HG03457 (cell line): ENCODE measurements around the gene JADE3.

Source experiments
- ATAC-seq: cut with Tn5 transposase; IDR thresholded peaks from one replicate; pipeline ENCODE4 v1.9.1; 2021; ENCODE audit warnings: moderate number of reproducible peaks; ENCODE audit not compliant: unreplicated experiment

JADE3 gene

DNA sequence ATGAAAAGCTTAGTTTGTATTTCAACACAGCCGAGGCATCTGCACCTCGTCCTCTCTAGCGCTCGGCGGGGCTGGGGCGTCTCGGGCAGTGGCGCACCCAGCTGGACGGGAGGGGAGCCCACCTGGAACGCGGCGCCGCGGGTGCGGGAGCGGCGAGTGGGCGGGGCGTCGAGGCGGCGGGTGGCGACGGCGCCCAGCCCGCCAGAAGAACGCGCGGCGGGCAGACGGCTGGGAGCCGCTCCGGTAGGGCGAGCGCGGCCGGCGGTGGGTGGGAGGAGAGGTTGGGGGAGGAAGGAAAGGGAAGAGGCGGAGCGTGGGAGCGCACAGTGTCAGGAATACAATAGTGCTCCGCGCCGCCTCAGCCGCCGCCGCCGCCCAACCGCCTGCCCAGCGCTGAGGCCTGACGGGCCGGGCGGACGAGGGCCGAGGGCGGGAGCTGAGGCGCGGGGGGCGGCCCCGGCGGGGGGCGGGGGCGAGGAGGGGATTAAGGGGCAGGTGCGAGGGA lies at the start of gene JADE3:
Gene JADE3 (plus strand): TSS at position 324 of the 505 bp plus-strand sequence. CDS start 72,474 bp downstream, outside the sequence.
- no peak for ATAC-seq

DNA sequence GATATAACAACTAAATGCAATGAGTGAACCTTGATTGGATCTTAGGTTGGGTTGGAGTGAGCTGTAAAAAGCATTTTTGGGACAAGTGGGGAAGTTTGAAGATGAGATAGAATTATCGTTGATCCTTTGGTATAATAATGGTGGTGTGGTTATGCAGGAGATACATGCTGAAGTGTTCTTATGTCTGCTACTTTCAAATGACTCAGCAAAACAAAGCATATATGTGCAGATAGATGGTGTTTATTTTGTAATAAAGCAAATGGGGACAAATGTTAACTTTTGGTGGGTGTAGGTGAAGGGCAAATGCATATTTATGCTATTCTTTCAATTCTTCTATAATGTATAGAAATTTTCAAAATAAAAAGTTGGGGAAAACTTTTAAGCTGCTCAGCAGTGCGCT lies 49.1 kb upstream of the JADE3 start:
- no peak for ATAC-seq

DNA sequence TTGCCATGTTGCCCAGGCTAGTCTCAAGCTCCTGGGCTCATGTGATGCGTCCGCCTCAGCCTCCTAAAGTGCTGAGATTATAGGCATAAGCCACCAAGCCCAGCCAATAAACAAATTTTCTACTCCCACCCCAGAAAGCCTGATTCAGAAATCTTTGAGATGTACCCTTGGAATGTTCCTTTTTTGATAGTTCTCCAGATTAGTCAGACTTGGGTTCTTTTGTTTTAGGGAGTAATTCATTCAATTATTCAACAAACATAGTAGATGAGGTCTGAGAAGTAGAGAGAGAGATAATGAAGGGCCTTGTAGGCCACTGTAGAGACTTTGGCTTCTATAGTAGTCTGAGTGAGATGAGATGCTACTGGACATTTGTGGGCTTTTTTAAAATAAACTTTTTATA lies 47.6 kb upstream of the JADE3 start:
- no peak for ATAC-seq

DNA sequence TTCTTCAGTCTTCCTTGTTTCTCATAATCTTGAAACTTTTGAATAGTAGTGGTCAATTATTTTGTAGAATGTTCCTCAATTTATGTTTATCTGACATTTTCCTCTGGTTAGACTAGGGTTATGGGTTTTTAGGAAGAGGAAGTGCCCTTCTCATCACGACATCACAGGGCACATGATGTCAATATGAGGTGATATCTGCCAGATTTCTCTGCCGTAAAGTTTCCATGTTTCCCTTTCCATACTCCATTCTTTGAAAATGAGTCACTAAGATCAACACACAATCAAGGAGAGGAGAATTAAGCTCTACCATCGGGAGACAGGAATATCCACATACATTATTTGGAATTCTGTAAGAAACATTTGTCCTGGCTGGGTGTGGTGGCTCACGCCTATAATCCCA lies 46.9 kb upstream of the JADE3 start:
- no peak for ATAC-seq

DNA sequence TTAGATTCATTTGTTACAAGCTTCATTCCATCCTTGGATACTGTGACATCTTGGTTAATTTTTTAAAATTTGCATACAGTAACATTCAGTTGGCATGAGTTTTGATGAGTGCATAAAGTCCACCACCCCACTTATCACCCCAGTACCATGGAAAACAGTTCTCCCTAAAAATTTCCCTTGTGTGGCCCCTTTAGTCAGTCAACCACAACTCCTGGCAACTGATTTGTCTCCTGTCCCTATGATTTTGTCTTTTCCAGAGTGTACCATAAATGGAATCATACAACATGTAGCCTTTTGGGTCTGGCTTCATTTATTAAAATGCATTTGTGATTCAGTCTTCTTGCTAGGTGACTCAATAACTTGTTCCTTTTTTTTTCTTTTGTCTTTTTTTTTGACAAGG lies 45.5 kb upstream of the JADE3 start:
- ATAC-seq, result no peak

DNA sequence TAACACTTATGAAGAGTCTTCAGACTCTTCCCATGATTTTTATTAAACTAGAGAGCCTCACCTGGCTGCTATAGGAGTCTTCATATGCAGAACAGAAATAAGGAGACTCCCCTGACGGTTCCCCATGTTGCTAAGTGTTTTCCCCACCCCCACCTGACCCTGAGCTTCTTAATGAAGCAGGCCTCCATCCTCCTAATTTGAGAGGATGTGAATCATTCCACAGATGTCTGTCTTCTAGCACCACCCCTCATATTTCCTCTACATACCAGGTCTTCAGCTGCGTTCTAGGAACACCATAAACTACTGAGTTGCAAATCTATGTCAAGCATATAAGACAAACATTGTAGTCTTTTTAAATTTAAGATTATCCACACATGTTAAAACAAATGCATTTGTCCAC lies 38.5 kb upstream of the JADE3 start:
- no peak for ATAC-seq

DNA sequence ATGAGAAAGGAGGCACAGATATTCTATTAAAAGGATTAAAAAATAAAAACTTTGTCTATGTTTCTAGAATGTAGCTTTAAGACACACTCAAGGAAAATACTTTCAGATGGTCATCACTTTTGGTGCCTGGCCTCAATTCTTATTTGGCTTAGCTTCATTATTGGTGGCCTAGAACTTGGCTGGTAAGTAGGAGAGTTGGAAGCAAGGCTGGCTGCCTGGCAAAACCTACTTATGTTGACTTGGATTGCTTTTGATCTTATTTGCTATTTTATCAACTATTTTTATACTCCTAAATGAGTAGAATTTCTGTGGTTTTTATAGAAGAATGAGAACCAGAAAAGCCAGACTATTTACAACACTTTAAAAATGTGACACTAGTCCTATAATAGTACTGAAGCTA lies 35.3 kb upstream of the JADE3 start:
- no peak for ATAC-seq

DNA sequence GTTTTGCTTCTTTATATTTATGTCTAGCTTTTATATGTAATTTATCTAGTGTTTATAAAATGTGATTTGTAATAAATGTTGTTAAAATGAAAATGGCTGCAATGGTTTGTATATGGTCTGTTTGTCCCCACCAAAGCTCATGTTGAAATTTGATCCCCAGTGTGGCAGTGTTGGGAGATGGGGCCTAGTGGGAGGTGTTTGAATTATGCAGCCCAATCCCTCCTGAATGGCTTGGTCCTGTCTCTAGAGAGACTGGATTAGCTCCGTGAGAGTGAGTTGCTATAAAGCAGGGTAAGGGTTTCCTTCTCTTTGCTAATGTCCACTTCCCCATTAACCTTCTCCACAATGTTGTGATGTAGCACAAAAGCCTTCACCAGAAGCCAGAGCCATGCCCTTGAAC lies 30.0 kb upstream of the JADE3 start:
- ATAC-seq, result no peak

DNA sequence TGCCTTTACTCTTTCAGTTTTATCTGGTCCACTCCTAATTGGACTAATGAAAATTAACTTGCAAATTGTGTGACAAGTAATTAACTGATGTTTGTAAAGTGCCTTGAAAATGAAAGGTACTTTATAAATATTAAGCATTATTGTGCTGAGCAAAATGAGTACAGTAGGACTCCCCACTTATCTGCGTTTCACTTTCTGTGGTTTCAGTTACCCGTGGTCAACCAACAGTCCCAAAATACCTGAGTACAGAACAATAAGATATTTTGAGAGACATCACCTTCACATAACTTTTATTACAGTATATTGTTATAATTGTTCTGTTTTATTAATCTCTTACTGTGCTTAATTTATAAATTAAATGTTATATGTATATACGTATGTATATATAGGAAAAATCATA lies 27.4 kb upstream of the JADE3 start:
- no peak for ATAC-seq

DNA sequence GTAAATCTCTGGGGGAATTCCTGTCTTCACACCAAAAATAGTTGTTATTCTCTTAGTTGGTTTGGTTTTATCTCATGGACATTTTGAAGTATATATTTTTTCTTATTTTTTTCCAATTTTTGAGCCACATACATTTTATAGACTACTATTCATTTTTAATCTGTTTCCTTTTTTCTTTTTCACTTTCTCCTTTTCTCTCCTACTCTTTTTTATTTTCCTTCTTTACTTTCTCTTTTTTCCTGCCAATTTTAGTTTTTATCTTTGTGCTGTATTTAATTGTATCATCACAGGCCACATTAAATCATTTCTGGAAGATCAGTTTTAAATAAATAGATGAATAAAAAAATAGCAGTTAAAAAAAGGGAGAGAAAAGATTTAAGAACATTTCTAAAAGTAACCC lies 14.0 kb upstream of the JADE3 start:
- ATAC-seq, result no peak

DNA sequence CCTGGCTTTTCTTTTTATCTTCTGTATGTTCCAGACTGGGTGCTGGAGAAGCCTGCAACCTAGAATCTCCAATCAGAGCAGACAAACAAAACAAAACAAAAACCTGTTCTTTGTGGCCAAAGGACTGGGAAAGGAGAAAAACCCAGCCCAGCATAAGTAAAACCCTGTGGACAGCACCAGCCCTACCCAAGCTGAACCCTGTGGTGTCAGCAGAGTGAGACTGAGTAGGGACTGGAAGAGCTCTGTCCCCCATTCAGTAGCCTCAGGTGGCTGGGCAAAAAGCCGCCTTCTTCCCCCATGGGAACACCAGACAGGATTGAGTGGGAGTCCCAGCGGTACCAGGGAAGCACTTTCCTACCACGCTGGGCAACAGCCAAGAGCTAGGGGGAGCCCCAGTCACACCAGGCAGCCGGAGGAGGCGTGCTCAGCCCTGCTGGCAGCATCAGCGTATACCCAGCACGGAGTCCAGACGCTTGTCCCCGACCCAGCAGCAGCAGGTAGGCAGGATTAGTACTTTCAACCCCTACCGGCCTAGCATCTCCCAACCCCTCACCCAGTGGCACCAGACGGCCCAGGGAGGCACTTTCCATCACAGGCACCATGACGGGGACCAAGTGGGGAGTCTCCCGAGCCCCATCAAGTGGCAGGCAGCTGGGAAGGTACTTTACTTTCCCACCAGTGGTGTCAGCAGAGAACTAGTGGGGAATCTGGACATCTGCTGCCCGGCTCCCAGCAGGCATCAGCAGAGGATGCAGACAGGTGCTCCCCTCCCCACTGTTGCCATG lies 8.6 kb upstream of the JADE3 start:
- no peak for ATAC-seq

DNA sequence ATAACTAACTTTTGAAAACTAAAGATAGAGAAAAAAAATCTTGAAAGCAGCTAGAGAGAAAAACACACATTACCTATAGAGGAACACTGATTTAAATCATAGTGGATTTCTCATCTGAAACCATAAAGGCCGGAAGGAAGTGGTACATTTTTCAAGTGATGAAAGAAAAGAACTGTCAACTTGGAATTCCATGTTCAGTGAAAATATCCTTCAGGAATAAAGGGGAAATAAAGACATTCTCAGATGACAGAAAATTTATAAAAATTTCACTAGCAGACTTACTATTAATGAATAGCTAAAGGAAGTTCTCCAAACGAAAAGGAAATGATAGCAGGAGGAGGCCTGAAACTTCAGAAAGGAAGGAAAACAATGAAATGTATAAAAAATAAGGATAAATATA lies 7.6 kb upstream of the JADE3 start:
- no peak for ATAC-seq

DNA sequence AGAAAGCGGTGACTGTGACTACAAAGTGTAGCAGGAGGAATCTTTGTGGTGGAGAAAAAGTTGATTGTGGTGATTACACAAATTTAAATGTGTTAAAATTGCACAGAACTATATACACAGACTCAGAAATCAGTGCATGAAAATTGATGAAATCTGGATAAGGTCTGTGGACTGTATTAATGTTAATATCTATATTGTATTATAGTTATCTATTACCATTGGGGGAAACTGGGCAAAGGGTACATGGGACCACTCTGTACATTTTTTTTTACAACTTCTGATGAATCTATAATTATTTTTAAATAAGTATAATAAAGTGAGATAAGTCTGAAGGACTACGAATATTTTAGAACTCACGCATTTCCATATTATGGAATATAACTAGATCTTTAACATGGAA lies 1.8 kb upstream of the JADE3 start:
- ATAC-seq, result no peak

DNA sequence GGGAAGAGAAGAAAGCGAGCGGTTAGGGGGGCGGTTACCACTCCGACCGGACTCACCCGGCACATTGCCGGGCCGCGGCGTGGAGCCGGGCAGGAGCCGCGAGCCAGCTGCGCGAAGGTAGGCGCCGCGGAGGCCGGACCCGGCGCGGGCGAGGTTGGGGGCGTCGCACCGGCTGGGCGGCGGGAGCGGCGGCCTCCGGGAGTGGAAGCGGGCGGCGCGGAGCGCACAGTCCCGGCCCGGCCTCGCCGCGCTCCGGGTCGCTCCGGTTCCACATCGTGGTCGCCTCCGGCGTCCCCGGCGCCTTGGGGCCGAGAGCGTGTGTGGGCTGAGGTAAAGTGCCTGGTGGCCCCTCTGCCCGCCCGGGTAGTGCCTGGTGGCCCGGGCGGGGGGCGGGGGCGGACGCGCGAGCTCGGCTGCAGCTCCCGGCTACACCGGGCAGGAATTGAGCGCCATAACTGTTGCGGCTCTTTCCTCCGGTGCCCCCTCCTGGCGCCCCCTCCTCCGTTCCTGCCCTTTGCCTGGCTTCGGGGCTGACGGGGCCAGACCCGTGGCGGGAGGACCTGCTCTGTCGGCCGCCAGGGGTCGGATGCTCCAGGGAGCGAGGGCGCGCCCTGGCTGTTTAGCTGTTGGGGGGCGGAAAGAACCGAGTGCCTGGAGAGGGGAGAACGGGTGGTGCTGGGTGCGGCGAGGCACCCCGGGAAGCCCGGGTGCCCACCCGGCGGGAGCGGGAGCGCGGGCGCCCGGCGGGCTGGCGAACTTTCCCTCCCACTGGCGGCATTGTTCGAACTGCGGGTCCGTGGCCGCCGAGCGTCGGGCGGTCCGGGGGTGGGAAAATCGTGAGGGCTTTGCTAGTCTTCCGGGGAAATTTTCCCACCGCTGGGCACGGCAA lies 626 bp downstream of the JADE3 start:
- ATAC-seq, result no peak

DNA sequence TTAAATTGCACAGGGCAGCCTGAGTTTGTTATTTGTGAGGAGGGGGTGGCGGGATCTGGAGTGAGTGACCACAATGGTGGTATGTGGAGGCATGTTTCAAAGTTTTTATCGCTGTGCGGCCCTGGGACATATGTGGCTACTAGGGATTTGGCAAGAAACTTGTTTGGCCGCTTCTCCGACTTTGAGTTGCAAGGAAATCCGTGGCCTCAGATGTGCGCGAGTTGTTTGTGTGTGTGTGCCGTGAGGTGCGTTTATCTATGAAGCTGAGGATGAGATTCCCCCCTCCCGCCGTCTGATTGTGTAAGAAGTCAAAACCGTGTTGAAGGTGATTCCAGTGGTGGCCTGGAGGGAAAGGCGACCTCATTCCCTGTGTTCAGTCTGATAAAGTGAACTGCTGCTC lies 1.4 kb downstream of the JADE3 start:
- no peak for ATAC-seq

DNA sequence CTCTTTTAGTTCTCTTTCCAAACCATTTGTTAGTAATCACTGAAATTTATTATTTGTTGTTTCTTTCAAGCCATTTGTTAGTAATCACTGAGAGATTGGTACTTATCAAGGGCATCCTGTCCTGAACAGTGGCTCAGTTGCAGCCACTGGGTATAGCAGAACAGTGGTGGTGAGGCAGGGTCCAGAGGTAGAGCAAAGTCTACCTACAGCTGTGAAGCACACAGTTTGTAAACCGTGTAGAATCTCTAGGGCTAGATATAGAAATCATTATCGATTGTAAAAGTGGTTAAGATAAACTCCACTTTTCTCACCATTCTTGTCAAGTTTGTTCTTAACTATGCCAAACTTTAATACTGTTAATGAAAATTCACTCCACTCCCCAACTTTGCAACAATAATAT lies 4.1 kb downstream of the JADE3 start:
- no peak for ATAC-seq

DNA sequence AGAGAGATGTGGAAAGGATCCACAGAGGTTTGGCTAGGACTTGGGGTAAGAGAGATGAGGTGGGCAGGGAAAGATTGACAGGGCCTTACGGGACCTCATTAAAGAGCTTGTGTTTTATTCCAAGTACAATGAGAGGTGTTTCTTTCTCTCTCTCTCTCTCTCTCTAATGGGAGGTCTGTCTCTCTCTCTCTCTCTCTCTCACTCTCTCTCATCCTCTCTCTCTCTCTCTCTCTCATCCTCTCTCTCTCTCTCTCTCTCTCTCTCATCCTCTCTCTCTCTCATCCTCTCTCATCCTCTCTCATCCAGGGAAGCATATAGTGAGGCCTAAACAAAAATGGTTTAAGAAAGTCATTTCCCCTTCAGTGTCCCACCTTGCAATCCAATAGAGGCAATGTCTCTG lies 5.4 kb downstream of the JADE3 start:
- ATAC-seq, result no peak

DNA sequence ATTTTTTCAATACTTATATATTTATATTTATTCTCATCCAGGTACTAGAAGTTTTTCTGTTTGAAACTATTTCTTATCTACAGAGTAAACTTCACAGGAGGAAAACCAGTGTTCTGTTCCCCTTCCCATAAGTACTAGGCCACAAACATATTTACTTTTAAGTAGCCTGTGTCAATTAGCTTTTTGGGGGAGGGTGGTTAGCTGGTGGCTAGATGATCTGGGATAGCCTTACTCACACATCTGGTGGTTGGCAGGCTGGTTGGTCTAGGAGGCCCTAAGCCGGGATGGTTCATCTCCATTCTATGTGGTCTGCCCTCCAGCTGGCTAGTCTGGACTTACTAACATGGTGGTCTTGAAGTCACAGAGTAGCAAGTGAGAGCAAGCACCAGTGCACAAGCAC lies 6.2 kb downstream of the JADE3 start:
- no peak for ATAC-seq

DNA sequence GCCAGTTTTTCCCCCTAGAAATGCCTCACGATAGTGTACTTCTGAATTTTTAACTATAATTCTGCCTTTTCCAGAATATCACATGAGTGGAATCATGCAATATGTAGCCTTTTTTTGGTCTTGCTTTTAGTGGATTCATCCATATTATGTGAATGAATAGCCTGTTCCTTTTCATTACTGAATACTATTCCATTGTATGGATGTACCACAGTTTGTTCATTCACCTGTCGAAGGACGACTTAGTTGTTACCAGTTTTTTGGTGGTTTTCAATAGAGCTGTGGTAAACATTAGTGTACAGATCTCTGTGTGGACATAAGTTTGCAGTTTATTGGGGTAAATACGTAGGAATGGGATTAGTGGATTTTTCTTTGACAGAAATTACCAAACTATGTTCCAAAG lies 8.0 kb downstream of the JADE3 start:
- no peak for ATAC-seq

DNA sequence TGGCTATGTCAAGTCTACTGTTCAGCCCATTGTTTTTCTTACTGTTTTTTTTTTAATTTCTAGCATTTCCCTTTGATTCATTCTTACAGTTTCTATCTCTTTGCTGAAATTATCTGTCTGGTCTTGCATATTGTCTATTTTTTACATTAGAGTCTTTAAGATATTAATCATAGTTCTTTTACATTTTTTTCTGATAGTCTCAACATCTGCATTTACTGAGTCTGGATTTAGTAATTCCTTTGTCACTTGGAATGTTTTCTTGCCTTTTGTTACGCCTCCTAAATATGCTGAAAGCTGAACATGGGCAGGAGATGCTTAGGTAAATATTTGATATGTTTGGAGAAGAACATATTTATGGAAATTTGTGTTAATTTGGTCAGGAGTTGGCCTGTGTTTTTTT lies 10.4 kb downstream of the JADE3 start:
- ATAC-seq, result no peak

DNA sequence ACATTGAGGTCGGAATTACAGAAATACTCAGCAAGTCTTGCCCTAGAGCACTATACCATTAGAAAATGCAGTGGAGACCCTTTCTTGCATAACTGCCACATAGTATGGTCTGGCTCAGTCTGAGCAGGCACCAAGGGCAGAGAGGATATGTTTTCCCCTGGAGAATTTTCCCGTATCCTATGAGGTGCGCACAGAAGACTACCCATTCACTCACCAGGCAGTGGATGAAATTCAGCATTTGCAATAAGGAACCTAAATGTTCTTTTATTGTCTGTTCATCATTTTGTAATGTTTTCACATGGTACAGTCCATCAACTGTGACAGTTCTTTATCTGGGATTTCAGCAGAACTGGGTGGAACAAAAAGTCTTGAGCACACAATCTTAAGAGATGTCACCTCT lies 15.5 kb downstream of the JADE3 start:
- ATAC-seq, result no peak
